PC-3 (cell line): ENCODE measurements around the gene ANKH. TPM values are rescaled to one million over a fixed set of nuclear protein-coding genes. Genes with fewer than 3 reads are reported as not detected.

Experiments used
- ATAC-seq: fragments of 200-7000 bp; cut with Tn5 transposase; 2 replicates; pipeline ENCODE4 v1.9.1; 2020; ENCODE audit warnings: mild to moderate bottlenecking, moderate library complexity
- BruUV-seq: library from RNA; stranded (reverse); fragments of 400-500 nt; replicated peaks from 2 replicates; lab custom pipeline; 2021; lab: Mats Ljungman, UMichigan
- CTCF ChIA-PET: fragments of 300-600 bp; sonication (Branson Sonifier 250); formaldehyde crosslinking; loops from one replicate; lab custom pipeline; 2022; ENCODE audit warnings: antibody characterized with exemption; lab: Charles Lee
- POLR2A ChIA-PET: fragments of 300-600 bp; sonication (Branson Sonifier 250); formaldehyde crosslinking; loops from one replicate; lab custom pipeline; 2022; ENCODE audit warnings: antibody characterized with exemption; ENCODE audit not compliant: unreplicated experiment; lab: Charles Lee
- DNase-seq: peaks from one replicate; pipeline ENCODE4 v3.0.0-alpha.2; 2015
- H2AFZ ChIP-seq: fragments of 300-600 bp; sonication (generic); 2 replicates; pipeline ENCODE4 v1.6.0; 2016; ENCODE audit warnings: antibody characterized with exemption, low read length
- H3F3A ChIP-seq: fragments of 300-600 bp; sonication (generic); one replicate; pipeline ENCODE4 v1.6.0; 2017; ENCODE audit warnings: antibody characterized with exemption, low read length, control low read depth, mild to moderate bottlenecking; ENCODE audit not compliant: unreplicated experiment
- H3K27ac ChIP-seq: fragments of 300-600 bp; sonication (generic); 2 replicates; pipeline ENCODE4 v1.5.1; 2016; ENCODE audit warnings: mild to moderate bottlenecking, low read length
- H3K27me3 ChIP-seq: fragments of 300-600 bp; sonication (generic); 2 replicates; pipeline ENCODE4 v1.6.1; 2016; ENCODE audit warnings: low read length, mixed read lengths
- H3K36me3 ChIP-seq: fragments of 300-600 bp; sonication (generic); 2 replicates; pipeline ENCODE4 v1.6.1; 2016; ENCODE audit warnings: low read depth, mixed run types, low read length, mixed read lengths
- H3K4me1 ChIP-seq: fragments of 300-600 bp; sonication (generic); 2 replicates; pipeline ENCODE4 v1.5.1; 2016; ENCODE audit warnings: low read length; ENCODE audit not compliant: insufficient read depth
- H3K4me2 ChIP-seq: fragments of 300-600 bp; sonication (generic); 2 replicates; pipeline ENCODE4 v1.6.0; 2016; ENCODE audit warnings: low read length
- H3K4me3 ChIP-seq: fragments of 300-600 bp; sonication (generic); 2 replicates; pipeline ENCODE4 v1.5.1; 2016; ENCODE audit warnings: mild to moderate bottlenecking, low read length, mixed read lengths
- H3K79me2 ChIP-seq: fragments of 300-600 bp; sonication (generic); 2 replicates; pipeline ENCODE4 v1.6.1; 2017; ENCODE audit warnings: low read length, mixed read lengths
- H3K9ac ChIP-seq: fragments of 300-600 bp; sonication (generic); 2 replicates; pipeline ENCODE4 v1.6.0; 2016; ENCODE audit warnings: mild to moderate bottlenecking, low read length
- H3K9me2 ChIP-seq: fragments of 300-600 bp; sonication (generic); replicated peaks from 2 replicates; pipeline ENCODE4 v1.6.1; 2016; ENCODE audit warnings: mixed run types, low read length, mixed read lengths
- H3K9me3 ChIP-seq: fragments of 300-600 bp; sonication (generic); 2 replicates; pipeline ENCODE4 v1.6.1; 2016; ENCODE audit warnings: low read length, mixed read lengths
- H4K20me1 ChIP-seq: fragments of 300-600 bp; sonication (generic); 2 replicates; pipeline ENCODE4 v1.6.1; 2016; ENCODE audit warnings: low read length, mixed read lengths
- EZH2 ChIP-seq: fragments of 300-600 bp; sonication (generic); IDR thresholded peaks from one replicate; pipeline ENCODE4 v1.6.1; 2017; ENCODE audit warnings: antibody characterized with exemption, mild to moderate bottlenecking, low read length; ENCODE audit not compliant: unreplicated experiment
- EZH2phosphoT487 ChIP-seq: fragments of 300-600 bp; sonication (generic); IDR thresholded peaks from 2 replicates; pipeline ENCODE4 v1.6.1; 2018; ENCODE audit warnings: mild to moderate bottlenecking, antibody characterized with exemption, low read length, borderline replicate concordance
- intact Hi-C: fragments of 100-400 bp; cut with micrococcal nuclease; formaldehyde crosslinking; loops from 2 replicates; pipeline ENCODE4 v1.9.0; 2023
- total RNA-seq: library from RNA; depleted of rRNA; stranded (reverse); fragments of >200 nt; gene quantifications from 2 replicates; pipeline ENCODE4 v1.2.3, GENCODE V29; 2014
- TF ChIP-seq, protein P1 (sequence below): fragments of 300-600 bp; sonication (generic); conservative IDR thresholded peaks from 2 replicates; pipeline ENCODE4 v1.5.1; 2017; ENCODE audit warnings: antibody characterized with exemption, low read depth, mild to moderate bottlenecking, low read length

Gene ANKH
- total RNA-seq, 1 experiment from 2014 or later = 11.6 TPM

GRCh38 chr5:14730881-14731280 is 140.7 kb downstream of the ANKH start:
- ChIA-PET CTCF (no interaction called here), POLR2A (no interaction called here)
- DNase-seq = no peak
- Histone ChIP-seq H4K20me1 (no peaks in the 10 kb centered on the region), H3K79me2 (no peaks in the 10 kb centered on the region), H3K27me3 (no peaks in the 10 kb centered on the region), H3K36me3 (no peaks in the 10 kb centered on the region), H3K4me2 (no peak overlapping the region), H3K4me3 (no peak overlapping the region), H3K27ac (no peak overlapping the region), H3F3A (no peaks in the 10 kb centered on the region), H3K9me3 (no peaks in the 10 kb centered on the region), H3K4me1 (peaks cover 10% of the 10 kb centered on the region), H2AFZ (no peak overlapping the region), H3K9ac (no peak overlapping the region), H3K9me2 (no peaks in the 10 kb centered on the region)
- ATAC-seq = no peak
- TF ChIP-seq EZH2phosphoT487 = no peak
- TF ChIP-seq EZH2 = no peak
- TF ChIP-seq, protein P1, sequence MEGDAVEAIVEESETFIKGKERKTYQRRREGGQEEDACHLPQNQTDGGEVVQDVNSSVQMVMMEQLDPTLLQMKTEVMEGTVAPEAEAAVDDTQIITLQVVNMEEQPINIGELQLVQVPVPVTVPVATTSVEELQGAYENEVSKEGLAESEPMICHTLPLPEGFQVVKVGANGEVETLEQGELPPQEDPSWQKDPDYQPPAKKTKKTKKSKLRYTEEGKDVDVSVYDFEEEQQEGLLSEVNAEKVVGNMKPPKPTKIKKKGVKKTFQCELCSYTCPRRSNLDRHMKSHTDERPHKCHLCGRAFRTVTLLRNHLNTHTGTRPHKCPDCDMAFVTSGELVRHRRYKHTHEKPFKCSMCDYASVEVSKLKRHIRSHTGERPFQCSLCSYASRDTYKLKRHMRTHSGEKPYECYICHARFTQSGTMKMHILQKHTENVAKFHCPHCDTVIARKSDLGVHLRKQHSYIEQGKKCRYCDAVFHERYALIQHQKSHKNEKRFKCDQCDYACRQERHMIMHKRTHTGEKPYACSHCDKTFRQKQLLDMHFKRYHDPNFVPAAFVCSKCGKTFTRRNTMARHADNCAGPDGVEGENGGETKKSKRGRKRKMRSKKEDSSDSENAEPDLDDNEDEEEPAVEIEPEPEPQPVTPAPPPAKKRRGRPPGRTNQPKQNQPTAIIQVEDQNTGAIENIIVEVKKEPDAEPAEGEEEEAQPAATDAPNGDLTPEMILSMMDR = no peak
- intact Hi-C loops = no loop called here
- no TSS peak for BruUV-seq

DNA sequence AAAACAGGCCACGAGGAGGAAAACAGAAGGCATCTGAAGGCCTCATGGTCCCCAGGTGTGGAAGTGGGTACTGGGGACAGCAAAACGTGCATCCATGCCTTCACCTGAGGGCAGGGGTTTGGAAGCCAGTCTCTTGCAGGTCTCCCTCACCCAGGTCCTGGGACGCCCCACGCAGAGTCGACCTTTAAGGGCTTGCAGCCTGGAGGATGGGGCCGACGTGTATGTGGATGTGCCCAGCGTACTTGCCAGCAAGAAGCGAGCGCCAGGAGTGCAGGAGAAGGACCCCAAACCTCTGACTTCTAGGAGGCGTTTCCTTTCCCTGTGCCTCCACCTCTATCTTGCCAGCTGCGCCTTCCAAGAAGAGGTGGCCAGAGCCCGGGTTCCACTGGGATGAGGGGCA is 141.1 kb downstream of the ANKH start:
- intact Hi-C loops = no loop called here
- H3K9me2 ChIP-seq = no peaks in the 10 kb centered on the region
- no TSS peak for BruUV-seq
- H3K4me2 ChIP-seq = no peak overlapping the region
- H3K27me3 ChIP-seq = no peaks in the 10 kb centered on the region
- no peaks in the 10 kb centered on the region for H3K9me3 ChIP-seq
- H4K20me1 ChIP-seq = no peaks in the 10 kb centered on the region
- H3K4me1 ChIP-seq = peaks cover 10% of the 10 kb centered on the region
- ChIA-PET POLR2A (no interaction called here), CTCF (no interaction called here)
- no peak overlapping the region for H3K4me3 ChIP-seq
- H3K79me2 ChIP-seq = no peaks in the 10 kb centered on the region
- H3K27ac ChIP-seq = no peak overlapping the region
- TF ChIP-seq, protein P1 = no peak
- TF ChIP-seq EZH2phosphoT487 (no peak), EZH2 (no peak)
- H3F3A ChIP-seq = no peaks in the 10 kb centered on the region
- DNase-seq = no peak
- no peaks in the 10 kb centered on the region for H3K36me3 ChIP-seq
- no peak overlapping the region for H2AFZ ChIP-seq
- H3K9ac ChIP-seq = no peak overlapping the region
- ATAC-seq = no peak

DNA sequence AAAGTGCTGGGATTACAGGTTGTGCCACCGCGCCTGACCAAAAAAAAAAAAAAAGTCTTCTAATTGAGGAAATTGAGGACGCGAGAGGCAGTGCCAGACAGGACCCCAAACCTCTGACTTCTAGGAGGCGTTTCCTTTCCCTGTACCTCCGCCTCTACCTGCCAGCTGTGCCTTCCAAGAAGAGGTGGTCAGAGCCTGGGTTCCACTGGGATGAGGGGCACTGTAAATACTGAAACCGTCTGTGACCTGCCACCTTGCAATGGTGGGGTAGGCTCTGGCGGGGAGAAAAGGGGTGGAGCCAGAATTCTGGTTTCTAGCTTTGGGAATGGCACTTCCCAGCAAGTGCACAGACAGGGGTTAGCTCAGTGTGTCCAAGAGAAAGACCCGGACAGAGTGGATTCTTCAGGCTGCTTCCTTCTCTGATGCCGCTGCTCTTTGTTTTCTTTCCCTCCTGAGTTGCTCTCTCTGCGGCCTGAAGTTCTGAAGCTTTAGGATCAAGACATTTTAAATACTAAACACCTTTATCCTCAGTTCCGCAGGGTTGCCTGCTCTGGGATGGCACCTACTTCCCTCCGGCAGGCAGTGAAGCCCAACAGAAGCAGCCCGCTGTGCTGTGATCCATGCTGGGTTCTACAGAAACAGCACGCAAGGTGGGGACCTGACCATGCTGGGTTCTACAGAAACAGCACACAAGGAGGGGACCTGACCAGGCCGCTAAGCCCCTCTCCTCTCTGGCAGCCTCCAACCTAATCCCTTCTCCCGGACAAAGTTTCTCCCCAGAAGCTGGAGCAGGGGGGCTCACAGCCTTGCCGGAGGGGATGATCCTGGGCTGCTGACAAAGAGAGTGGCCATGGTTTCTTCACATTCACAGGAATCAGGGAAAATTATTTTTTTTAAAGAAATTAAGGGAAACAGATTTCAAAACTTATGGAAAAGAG is 141.9 kb downstream of the ANKH start:
- CTCF ChIA-PET = no interaction called here

More for the DNA sequence above, 141.9 kb downstream of the ANKH start:
- no peak overlapping the region for H3K4me3 ChIP-seq
- TF ChIP-seq EZH2 (no peak), EZH2phosphoT487 (no peak)
- TF ChIP-seq, protein P1 = no peak
- no peaks in the 10 kb centered on the region for H3F3A ChIP-seq
- POLR2A ChIA-PET = no interaction called here
- no peaks in the 10 kb centered on the region for H3K79me2 ChIP-seq
- H3K9ac ChIP-seq = no peak overlapping the region
- H3K36me3 ChIP-seq = no peaks in the 10 kb centered on the region
- H3K27me3 ChIP-seq = no peaks in the 10 kb centered on the region
- H3K4me2 ChIP-seq = no peak overlapping the region
- intact Hi-C loops = loop anchor here (5.0 kb wide), 1 partner anchor 143 kb away; the partner anchor contains the start of gene ANKH
- no peaks in the 10 kb centered on the region for H3K9me3 ChIP-seq
- no TSS peak for BruUV-seq
- no peak for ATAC-seq
- no peaks in the 10 kb centered on the region for H3K9me2 ChIP-seq
- H2AFZ ChIP-seq = no peak overlapping the region
- H4K20me1 ChIP-seq = no peaks in the 10 kb centered on the region
- DNase-seq = no peak
- no peak overlapping the region for H3K27ac ChIP-seq
- H3K4me1 ChIP-seq = peaks cover 10% of the 10 kb centered on the region
